ENCODE measurements around the gene ZNF302.

- TF ChIP-seq, protein P1, sequence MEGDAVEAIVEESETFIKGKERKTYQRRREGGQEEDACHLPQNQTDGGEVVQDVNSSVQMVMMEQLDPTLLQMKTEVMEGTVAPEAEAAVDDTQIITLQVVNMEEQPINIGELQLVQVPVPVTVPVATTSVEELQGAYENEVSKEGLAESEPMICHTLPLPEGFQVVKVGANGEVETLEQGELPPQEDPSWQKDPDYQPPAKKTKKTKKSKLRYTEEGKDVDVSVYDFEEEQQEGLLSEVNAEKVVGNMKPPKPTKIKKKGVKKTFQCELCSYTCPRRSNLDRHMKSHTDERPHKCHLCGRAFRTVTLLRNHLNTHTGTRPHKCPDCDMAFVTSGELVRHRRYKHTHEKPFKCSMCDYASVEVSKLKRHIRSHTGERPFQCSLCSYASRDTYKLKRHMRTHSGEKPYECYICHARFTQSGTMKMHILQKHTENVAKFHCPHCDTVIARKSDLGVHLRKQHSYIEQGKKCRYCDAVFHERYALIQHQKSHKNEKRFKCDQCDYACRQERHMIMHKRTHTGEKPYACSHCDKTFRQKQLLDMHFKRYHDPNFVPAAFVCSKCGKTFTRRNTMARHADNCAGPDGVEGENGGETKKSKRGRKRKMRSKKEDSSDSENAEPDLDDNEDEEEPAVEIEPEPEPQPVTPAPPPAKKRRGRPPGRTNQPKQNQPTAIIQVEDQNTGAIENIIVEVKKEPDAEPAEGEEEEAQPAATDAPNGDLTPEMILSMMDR (IDR thresholded peaks at IDR 0.05) = no peak
- no peak for TF ChIP-seq POLR2A (IDR thresholded peaks at IDR 0.05)
Observed at GRCh38 chr19:34678421-34678820, 943 bp downstream of the ZNF302 start.
